Stimulated activated CD4-positive, alpha-beta T cell treated with anti-CD3 and anti-CD28 coated beads, Interleukin-12 subunit alpha, Interleukin-12 subunit beta, amount 100 ng/mL, for 4 hours (primary cell): ENCODE data around the gene FASTK.
"Not testable (repeated sequence)": the region's sequence is repeated elsewhere in the genome, so short reads cannot be mapped to it uniquely, and the experiment has no call there.

Source experiments
- DNase-seq: peaks from one replicate; pipeline ENCODE4 v3.0.0-alpha.2; 2020

FASTK gene

DNA sequence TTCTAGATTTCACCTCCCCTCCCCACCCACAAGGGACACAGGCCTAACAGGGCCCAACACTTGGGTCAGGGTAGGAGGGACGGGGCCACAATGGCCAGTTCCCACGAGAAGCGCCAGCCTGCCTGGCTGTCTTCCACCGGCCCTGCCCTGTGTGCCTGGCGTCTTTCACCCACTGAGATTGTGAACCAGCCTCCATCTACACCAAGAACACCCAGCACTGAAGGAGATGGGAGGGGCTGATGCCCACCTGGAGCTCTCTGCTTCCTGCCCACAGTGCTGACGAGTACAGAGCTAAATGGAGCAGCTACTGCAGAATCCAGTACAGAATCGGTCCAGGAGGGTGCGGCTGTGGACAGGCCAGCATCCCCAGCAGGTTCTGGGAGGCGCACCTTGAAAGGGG is 34.6 kb downstream of the FASTK start:
- no peak for DNase-seq

DNA sequence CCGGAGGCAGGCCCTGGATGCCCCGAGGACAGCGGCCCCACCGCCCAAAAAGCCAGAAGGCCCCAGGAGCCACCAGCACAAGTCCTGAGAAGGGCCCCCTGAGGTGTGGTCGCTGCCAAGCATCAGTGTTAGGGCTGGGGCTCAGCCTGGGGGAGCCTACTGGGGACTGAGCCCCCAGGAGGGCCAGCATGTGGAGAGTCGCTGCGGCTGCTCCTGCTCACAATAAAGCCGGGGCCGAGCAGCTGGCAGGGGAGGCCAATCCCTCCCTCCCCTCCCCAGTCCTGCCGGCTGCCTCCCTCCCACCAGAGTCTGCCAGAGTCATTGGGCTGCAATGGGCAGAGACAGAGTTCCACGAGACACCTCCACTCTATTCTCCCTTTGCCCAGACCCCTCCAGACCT is 35.3 kb downstream of the FASTK start:
- no peak for DNase-seq

DNA sequence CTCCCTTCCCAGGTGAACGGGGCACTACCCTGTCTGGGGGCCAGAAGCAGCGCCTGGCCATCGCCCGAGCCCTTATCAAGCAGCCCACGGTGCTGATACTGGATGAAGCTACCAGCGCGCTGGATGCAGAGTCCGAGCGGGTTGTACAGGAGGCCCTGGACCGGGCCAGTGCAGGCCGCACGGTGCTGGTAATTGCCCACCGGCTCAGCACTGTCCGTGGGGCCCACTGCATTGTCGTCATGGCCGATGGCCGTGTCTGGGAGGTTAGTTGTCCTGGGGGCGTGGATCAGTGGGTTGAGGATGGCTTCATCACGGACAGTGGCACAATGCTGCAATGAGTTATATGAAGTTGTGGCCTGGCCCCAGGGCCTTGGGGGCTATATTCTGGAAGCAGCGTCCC is 36.6 kb downstream of the FASTK start:
- no peak for DNase-seq

DNA sequence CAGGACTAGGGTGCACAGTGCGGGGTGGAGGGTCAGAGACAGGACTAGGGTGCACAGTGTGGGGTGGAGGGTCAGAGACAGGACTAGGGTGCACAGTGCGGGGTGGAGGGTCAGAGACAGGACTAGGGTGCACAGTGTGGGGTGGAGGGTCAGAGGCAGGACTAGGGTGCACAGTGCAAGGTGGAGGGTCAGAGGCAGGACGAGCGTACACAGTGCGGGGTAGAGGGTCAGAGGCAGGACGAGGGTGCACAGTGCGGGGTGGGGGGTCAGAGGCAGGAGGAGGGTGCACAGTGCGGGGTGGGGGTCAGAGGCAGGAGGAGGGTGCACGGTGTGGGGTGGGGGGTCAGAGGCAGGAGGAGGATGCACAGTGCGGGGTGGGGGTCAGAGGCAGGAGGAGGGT is 37.2 kb downstream of the FASTK start:
- not testable (repeated sequence) for DNase-seq

DNA sequence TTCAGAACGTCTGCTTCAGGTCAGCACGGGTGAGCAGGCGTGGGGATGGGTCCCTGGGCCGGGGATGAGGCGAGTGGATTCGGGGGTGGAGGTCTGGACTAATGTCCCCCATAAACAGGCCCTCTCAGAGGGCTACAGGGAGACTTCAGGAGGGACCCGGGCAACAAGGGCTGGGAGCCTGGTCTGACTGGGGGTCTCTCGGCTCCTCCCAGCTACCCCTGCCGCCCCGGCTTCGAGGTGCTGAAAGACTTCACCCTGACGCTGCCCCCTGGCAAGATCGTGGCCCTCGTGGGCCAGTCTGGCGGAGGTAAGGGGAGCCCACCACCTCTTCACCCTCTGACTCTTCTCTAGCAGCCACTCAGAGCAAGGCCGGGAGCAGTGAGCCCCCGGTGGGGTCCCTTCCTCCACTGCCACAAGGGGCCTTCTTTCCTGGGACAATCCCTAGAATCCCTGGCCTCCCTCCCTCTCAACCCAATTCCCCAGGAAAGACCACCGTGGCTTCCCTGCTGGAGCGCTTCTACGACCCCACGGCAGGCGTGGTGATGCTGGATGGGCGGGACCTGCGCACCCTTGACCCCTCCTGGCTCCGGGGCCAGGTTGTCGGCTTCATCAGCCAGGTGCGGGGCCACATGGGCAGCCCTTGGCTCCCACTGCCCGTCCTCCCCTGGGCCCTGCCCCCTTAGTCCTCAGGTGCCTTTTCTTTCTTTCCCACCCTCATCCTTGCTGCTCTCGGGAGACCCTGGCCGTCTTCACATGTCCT is 39.8 kb downstream of the FASTK start:
- DNase-seq = no peak

DNA sequence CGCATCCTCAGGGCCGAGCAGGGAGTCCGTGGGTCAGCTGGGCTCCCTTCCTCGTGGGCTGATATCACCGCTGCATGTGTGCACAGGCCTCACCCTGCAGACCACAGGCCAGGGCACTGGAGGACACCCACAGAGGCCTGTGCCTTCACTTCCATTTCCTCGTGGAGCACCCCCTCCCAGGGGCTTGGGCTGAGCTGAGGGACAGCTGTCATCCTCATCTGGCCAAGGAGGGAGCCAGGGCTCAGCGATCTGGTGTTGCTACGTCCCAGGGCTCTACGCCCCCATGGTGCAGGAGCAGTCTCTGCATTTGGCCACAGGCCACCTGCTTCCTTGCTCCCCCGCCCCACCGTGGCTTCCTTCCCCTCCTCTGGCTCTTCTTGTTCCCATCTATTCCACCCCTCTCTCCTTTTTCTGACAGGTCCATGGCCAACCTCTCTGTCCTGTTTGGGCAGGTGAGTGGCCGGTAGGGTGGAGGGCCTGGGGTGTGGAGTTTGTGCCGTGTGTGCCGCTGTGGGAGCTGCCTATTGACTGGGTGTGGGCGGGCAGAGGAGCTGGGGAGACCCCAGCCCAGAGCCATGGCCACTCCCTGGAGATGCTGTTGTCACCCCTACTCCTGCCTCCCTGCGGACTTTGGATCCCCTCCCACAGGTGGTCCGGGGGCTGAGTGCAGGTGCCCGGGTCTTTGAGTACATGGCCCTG is 40.6 kb downstream of the FASTK start:
- DNase-seq = no peak

DNA sequence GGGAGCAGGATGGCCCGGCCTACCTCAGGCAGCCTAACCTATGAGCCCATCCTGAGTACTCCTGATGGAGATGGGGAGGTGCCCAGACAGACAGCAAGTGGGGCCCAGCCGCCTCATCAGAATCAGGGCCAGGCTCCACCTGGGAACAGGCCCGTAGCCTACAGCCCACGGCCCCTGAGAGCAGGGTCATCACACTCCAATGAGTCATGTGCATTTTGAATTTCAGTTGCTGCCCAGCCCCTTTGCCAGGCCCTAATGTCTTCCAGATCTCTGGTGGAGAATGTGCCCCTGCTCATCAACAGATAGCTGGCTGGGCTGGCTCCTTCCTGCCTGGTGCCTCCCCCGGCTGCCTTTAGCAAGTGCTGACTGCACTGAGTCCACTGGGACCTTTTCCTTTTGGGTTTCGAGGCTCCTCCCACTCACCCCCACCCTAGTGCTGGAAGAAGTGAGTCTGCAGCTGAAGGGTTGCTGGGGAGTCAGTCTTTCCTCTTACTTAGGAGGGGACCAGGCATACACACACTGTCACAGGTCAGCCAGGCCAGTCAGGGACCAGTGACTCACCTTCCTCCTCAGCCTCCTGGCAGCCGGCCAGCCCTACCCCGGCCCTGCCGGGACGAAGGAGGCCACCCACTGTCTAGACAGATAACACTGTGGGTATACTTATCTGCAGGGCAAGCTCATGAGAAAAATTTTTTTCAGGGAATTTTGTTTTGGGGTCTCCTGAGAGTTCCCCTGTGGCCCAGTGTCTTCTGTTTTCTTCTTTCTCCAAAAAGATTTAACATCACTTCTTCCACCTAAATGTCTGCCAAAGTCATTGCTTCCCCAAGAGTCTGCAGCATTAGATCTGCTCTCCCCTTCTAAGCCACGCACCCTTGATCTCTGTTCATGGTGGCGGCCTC is 41.4 kb downstream of the FASTK start:
- peak; percentile 61 for DNase-seq

DNA sequence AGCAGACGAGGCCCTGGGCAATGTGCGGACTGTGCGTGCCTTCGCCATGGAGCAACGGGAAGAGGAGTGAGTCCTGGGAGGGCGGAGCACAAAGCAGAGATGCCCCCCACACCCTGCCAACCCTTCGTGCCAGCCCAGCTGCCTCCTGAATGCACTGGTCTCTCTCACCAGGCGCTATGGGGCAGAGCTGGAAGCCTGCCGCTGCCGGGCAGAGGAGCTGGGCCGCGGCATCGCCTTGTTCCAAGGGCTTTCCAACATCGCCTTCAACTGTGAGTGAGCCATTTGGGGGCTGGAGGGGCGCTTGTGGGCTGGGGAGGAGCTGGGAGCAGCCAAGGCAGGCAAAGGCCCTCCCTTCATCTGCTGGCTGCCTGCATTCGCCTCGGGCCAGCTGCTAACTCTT is 44.7 kb downstream of the FASTK start:
- DNase-seq = no peak

DNA sequence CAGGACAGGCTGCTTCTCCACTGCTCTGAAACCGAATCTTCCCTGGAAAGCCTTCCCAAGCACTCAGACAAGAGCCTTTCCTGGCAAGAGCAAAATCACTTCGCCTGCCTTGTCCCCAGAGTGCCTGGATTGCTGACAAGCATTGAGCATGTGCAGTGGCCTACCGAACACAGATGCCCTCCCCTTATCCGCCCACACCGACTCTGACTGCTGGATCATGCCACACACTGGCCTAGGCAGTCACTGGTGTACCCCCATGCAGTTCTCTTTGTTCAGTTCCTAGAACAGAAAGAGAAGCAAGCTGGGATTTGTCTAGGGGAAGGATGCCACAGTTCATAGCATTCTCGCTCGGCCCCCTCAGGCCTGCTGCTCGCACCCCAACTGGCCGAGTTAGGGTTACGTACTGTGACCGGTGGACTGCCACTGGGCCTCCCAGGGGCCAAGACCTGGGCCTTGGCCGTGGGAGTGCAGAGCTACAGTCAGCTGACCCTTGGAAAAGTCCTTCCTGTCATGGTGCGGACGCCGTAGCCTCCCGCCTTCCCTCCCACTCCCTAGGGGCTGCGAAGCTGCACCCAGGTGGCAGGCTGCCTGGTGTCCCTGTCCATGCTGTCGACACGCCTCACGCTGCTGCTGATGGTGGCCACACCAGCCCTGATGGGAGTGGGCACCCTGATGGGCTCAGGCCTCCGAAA is 45.4 kb downstream of the FASTK start:
- DNase-seq = no peak

DNA sequence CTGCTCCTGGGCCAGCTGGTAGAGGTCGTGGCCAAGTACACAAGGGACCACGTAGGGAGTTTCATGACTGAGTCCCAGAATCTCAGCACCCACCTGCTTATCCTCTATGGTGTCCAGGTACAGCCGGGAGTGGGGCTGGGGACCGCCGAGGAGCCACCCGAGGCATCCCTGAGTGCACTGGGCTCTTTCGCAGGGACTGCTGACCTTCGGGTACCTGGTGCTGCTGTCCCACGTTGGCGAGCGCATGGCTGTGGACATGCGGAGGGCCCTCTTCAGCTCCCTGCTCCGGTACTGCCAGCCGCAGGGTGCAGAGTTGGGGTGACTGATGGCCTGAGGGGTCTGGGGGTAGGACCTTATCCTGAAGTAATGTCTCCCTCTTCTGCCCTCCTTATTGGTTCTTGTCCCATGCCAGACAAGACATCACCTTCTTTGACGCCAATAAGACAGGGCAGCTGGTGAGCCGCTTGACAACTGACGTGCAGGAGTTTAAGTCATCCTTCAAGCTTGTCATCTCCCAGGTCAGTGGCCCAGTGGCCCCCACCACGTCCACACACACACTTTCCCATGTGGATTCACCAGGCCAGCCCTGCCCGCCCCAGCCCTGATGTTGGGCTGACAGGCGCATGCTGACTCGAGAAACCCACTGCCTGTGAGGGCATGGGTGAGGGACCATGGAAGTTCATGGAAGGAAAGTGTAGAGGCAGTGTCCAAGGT is 46.1 kb downstream of the FASTK start:
- no peak for DNase-seq

DNA sequence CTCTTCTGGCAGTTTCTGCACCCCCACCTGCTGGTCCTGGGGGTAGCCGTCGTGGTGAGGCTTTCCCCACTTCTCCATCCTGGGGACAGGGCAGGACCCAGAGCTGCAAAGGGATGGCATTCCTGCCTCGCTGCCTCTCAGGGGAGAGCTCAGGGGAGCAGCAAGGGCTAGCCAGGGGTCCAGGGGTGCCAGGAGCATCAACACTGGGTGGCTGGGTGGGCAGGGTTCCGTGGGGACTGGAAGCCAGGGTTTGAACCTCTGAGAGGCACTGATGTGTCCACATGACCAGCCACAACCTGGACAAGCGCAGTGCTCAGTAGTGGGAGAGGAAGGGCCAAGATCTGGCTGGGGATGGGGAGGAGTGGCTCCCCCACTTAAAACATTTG is 46.8 kb downstream of the FASTK start:
- no peak for DNase-seq

DNA sequence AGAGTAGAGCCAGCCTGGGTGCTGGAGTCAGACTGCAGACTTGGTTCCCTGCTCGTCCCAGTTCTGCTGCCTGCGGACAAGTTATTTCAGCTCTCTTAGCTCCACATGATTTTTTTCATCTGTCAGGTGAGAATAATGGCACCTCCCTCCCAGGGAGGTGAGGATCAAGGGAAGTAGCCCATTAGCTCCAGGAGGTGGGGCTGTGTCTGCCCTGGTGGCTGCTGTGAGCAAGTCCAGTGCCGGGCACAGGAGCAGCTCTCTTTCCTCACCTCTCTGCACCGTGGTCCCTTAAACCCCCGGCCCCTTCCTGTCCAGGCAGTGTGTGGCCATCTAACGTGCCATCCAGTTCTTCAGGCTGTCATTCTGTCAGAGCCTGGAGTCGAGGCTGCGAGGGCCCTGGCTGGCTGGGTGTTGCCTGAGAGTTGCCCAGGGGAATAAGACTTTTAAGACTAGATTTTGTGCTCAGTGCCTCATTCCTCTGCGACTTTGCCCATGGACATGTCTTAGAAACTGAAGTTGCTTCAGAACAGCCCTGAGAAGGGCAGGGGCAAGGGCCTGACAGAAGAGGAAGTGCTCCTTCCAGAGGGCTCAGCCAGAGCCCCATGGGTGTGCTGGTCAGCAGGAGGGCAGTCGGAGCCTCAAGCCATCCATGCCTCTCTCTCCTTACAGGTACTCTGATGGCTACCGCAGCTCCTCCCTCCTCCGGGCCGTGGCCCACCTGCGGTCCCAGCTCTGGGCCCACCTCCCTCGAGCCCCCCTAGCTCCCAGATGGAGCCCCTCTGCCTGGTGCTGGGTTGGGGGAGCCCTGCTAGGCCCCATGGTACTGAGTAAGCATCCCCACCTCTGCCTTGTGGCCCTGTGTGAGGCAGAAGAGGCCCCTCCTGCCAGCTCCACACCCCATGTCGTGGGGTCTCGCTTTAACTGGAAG is 47.4 kb downstream of the FASTK start:
- no peak for DNase-seq

DNA sequence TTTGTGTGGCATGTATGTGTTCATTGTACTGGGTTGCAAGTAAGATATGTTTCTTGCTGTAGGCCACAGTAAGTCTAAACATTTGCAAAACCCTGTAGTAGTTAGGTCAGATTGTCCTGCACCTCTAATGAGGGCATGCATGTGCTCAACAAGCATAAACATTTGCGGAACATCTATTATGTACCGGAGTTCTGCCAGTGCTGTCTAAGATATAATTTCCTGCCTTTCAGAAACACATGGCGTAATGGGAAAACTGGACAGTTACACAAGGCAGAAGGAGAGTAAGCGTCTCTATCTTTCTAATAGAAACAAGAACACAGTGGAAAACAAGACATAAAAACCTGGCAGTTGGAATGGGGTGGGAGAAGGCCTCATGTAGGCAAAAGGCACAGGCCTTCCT is 49.6 kb downstream of the FASTK start:
- DNase-seq = no peak

DNA sequence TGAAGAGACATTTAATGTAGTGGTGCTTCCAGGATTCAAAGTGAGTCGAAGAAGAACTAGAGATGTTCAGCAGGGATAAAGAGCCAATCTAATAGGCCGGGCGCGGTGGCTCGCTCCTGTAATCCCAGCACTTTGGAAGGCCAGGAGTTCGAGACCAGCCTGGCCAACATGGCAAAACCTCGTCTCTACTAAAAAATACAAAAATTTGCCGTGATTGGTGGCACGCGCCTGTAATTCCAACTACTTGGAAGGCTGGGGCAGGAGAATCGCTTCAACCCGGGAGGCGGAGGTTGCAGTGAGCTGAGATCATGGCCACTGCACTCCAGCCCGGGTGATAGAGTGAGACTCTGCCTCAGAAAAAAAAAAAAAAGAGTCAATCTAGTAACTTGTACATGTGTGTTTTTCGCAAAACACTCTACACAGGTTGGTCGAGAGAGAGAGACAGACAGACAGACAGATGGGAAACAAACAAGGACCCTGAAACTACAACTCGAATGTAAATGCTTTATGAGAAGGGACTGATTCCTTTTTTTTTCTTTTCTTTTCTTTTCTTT is 51.6 kb downstream of the FASTK start:
- DNase-seq = no peak

DNA sequence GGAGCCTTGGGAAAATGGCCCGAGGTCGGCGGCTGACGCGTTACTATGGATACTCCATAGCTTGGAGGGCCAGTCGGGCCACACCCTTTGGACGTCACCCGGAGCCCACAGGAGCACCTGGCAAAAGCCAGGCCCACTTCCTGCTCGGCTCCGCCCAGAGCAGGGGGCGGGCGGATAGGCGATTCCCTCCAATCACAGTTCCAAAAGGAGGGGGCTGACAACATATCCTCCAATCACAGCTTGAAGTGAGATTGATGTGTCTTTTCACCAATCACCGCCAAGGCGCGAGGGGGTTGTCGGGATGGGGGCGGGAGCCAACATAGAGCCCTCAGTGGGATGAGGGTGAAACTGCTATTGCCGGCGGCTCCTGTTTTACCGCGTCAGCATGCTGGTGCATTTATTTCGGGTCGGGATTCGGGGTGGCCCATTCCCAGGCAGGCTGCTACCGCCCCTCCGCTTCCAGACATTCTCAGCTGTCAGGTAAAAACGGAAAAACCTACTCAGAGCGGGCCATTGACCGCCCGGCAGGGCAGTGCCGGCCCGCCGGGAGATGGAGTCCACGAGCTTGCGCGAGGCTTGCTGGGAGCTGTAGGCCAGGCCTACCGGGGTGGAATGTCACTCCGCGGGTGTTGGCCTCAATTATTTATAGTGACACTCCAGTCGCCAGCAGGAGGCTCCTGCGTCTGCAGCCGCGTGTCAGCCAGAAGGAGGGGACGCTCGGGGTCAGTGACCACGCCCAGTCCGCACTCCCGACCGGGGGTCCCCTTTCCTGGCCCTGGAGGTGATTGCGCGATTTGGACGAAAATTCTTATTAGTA is 52.3 kb downstream of the FASTK start, which contains the start of gene ABCB8:
Gene ABCB8 (plus strand): TSS at position 320 of the 817 bp plus-strand sequence. CDS start 66 bp downstream, at position 386.
- peak; percentile 93 for DNase-seq

DNA sequence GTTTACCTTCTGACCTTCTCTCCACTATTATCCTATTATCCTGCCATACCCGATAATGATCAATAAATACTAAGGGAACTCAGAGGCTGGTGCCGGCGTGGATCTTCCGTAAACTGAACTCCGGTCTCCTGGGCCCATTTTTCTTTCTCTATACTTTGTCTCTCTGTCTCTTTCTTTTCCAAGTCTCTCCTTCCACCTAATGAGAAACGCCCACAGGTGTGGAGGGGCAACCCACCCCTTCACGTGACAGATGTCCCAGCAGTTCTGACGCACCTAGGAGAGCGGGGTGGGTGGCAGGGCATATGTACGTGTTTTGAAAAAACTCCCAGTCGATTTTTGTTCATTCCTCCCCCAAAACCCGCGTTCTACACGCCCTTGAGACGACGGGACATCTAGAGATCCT is 52.9 kb downstream of the FASTK start:
- not testable (repeated sequence) for DNase-seq

DNA sequence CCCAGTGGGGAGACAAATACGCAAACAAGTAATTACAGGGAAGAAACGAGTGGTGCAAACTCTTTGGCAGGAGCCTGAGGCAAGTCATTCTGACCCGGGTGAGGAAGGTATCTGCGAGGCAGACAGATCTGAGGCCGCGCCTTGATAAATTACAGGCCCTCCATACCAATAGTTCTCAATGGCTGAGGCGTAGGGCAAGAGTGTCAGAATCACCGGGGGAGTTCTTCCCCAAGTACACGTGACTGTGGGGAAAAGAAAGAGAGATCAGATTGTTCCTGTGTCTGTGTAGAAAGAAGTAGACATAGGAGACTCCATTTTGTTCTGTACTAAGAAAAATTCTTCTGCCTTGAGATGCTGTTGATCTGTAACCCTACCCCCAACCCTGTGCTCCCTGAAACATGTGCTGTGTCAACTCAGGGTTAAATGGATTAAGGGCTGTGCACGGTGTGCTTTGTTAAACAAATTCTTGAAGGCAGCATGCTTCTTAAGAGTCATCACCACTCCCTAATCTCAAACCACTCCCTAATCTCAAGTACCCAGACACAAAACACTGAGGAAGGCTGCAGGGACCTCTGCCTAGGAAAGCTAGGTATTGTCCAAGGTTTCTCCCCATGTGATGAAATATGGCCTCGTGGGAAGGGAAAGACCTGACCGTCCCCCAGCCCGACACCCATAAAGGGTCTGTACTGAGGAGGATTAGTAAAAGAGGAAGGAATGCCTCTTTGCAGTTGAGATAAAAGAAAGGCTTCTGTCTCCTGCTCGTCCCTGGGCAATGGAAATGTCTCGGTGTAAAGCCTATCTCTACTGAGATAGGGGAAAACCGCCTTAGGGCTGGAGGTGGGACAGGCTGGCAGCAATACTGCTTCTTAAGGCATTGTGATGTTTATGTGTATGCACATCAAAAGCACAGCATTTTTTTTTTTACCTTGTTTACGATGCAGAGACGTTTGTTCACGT is 53.6 kb downstream of the FASTK start:
- DNase-seq = not testable (repeated sequence)
